Aorta (tissue), 5 donors: Measurements from ENCODE around the gene ATG101. TPM values are rescaled to one million over a fixed set of nuclear protein-coding genes. Genes with fewer than 3 reads are reported as not detected.

Experiments
- ATAC-seq: fragments of 200-7000 bp; cut with Tn5 transposase; one replicate; pipeline ENCODE4 v1.9.1; 2022; ENCODE audit warnings: moderate library complexity; ENCODE audit not compliant: low FRiP score
- DNase-seq, 2 donors: peaks; one replicate each; pipeline ENCODE4 v3.0.0-alpha.2; 2020
- H3K27ac ChIP-seq, 2 donors: one replicate each; pipeline ENCODE4 v1.5.1; 2013; ENCODE audit warnings: low read length in 2 of 2, mild to moderate bottlenecking in 2 of 2, moderate library complexity in 2 of 2, control low read depth in 1 of 2, inconsistent platforms in 1 of 2, low read depth in 1 of 2
- H3K27me3 ChIP-seq, 2 donors: one replicate each; pipeline ENCODE4 v1.6.1; 2013; ENCODE audit warnings: control low read depth in 1 of 2, low read length in 1 of 2, mild to moderate bottlenecking in 1 of 2, moderate library complexity in 1 of 2; ENCODE audit not compliant: insufficient read depth in 2 of 2, control insufficient read depth in 1 of 2
- H3K36me3 ChIP-seq, 2 donors: one replicate each; pipeline ENCODE4 v1.6.1; 2013; ENCODE audit warnings: control low read depth in 1 of 2, low read length in 1 of 2, mild to moderate bottlenecking in 1 of 2; ENCODE audit not compliant: insufficient read depth in 2 of 2, control insufficient read depth in 1 of 2
- H3K4me1 ChIP-seq, 2 donors: one replicate each; pipeline ENCODE4 v1.6.1; 2013; ENCODE audit warnings: low read length in 2 of 2, control low read depth in 1 of 2, mild to moderate bottlenecking in 1 of 2, moderate library complexity in 1 of 2; ENCODE audit not compliant: insufficient read depth in 2 of 2, control insufficient read depth in 1 of 2
- H3K4me3 ChIP-seq, 2 donors: one replicate each; pipeline ENCODE4 v1.5.1; 2013; ENCODE audit warnings: low read length in 2 of 2, control low read depth in 1 of 2, mild to moderate bottlenecking in 1 of 2
- H3K9me3 ChIP-seq: one replicate; pipeline ENCODE4 v1.6.1; 2013; ENCODE audit warnings: mild to moderate bottlenecking, low read length; ENCODE audit not compliant: control insufficient read depth
- WGBS, 2 donors: extraction: QIAGEN DNeasy Blood & Tissue Kit; methylation state at CpG; one replicate each; pipeline ENCODE4 v1.1.7; 2013; 5-methylcytosine and 5-hydroxymethylcytosine counted together
- intact Hi-C, 2 donors: fragments of 100-400 bp; cut with DNase I; formaldehyde crosslinking; loops; one replicate each; pipeline versions ENCODE4 v1.14.2 to v1.15.0; 2022
- polyA plus RNA-seq, 2 donors: library from polyadenylated mRNA; stranded (reverse); fragments of 200-250 nt; gene quantifications; one replicate each; pipeline ENCODE4 v1.2.3, GENCODE V29; 2013
- total RNA-seq, 2 donors: library from RNA; stranded (reverse); fragmentation: NEBNext Ultra II Directional; extraction: Animal tissue kit (Norgen Biotek cat#: 25700); gene quantifications; one replicate each; pipeline ENCODE4 v1.2.1, GENCODE V29; 2021
- donor health status: healthy with polysubstance abuse.
- donor health status: Bipolar disorder and iron deficiency.
- donor health status: DM: no; HTN: no; CAD: no.
- donor health status: DM: no; HTN: no; CAD: no.
- donor health status: DM: yes; HTN: yes; CAD: no.

ATG101 gene
- total and polyA plus RNA-seq, 4 donors = 28.2 to 44.0 (median 36.5) TPM

- Histone ChIP-seq H3K27me3 (peaks cover 0 to 2% of the 10 kb centered on the region in 2 donors), H3K4me3 (no peak overlapping the region), H3K27ac (no peak overlapping the region), H3K36me3 (no peaks in the 10 kb centered on the region), H3K9me3 (no peaks in the 10 kb centered on the region), H3K4me1 (no peaks in the 10 kb centered on the region)
- ATAC-seq (no peak), DNase-seq (peak; percentile 60 to 89)
- 18 to 20% methylated on average over 18 of the region's 18 CpGs for WGBS, 2 donors
- intact Hi-C loops = no loop called here
Observed at GRCh38 chr12:52121824-52122539, 52.2 kb downstream of the ATG101 start.

GRCh38 chr12:52122540-52122871, 52.7 kb downstream of the ATG101 start:
- H3K4me1 ChIP-seq = no peaks in the 10 kb centered on the region
- no peak overlapping the region for H3K27ac ChIP-seq
- no peak for DNase-seq
- H3K36me3 ChIP-seq = no peaks in the 10 kb centered on the region
- intact Hi-C loops = no loop called here
- 85 to 89% methylated on average over 4 of the region's 4 CpGs for WGBS, 2 donors
- no peak overlapping the region for H3K4me3 ChIP-seq
- no peaks in the 10 kb centered on the region for H3K9me3 ChIP-seq
- ATAC-seq = no peak
- peaks cover 0 to 2% of the 10 kb centered on the region in 2 donors for H3K27me3 ChIP-seq

GRCh38 chr12:52122904-52123303, 53.1 kb downstream of the ATG101 start:
- no peaks in the 10 kb centered on the region for H3K36me3 ChIP-seq
- ATAC-seq = no peak
- H3K4me1 ChIP-seq = no peaks in the 10 kb centered on the region
- H3K4me3 ChIP-seq = no peak overlapping the region
- 91% methylated on average over 7 of the region's 7 CpGs for WGBS, 2 donors
- peaks cover 0 to 2% of the 10 kb centered on the region in 2 donors for H3K27me3 ChIP-seq
- intact Hi-C loops = no loop called here
- H3K9me3 ChIP-seq = no peaks in the 10 kb centered on the region
- no peak overlapping the region for H3K27ac ChIP-seq
- DNase-seq = no peak

GRCh38 chr12:52123487-52124186, 53.9 kb downstream of the ATG101 start:
- no peaks in the 10 kb centered on the region for H3K36me3 ChIP-seq
- H3K27ac ChIP-seq = no peak overlapping the region
- no peak for ATAC-seq
- no peak for DNase-seq
- no peaks in the 10 kb centered on the region for H3K4me1 ChIP-seq
- H3K4me3 ChIP-seq = no peak overlapping the region
- 73 to 77% methylated on average over 8 of the region's 8 CpGs for WGBS, 2 donors
- H3K9me3 ChIP-seq = no peaks in the 10 kb centered on the region
- H3K27me3 ChIP-seq = peaks cover 0 to 2% of the 10 kb centered on the region in 2 donors
- intact Hi-C loops = no loop called here

GRCh38 chr12:52125476-52125900, 55.7 kb downstream of the ATG101 start:
- 81 to 88% methylated on average over 6 of the region's 6 CpGs for WGBS, 2 donors
- ATAC-seq (no peak), DNase-seq (peak in 1 of 2 donors; percentile 62)
- Histone ChIP-seq H3K9me3 (no peaks in the 10 kb centered on the region), H3K27me3 (no peaks in the 10 kb centered on the region), H3K27ac (no peak overlapping the region), H3K4me3 (no peak overlapping the region), H3K36me3 (no peaks in the 10 kb centered on the region), H3K4me1 (no peaks in the 10 kb centered on the region)
- intact Hi-C loops = no loop called here

- Histone ChIP-seq H3K9me3 (no peaks in the 10 kb centered on the region), H3K36me3 (no peaks in the 10 kb centered on the region), H3K27me3 (no peaks in the 10 kb centered on the region), H3K4me1 (no peaks in the 10 kb centered on the region), H3K4me3 (no peak overlapping the region), H3K27ac (no peak overlapping the region)
- intact Hi-C loops = no loop called here
- DNase-seq (peak in 1 of 2 donors; percentile 50), ATAC-seq (no peak)
- 89 to 90% methylated on average over 2 of the region's 2 CpGs for WGBS, 2 donors
Observed at GRCh38 chr12:52126050-52126604, 56.3 kb downstream of the ATG101 start.

Other genes starting within 250 kb of the ATG101 start
- 1 to 10 TPM; 1.0 to 2.1 TPM for gene FIGNL2, start 221.3 kb upstream of the ATG101 start, total RNA-seq
- gene FIGNL2, start 221.3 kb upstream of the ATG101 start, polyA plus RNA-seq = under 1 TPM in 1 of 2 donors, not detected in 1; 0.08 TPM
- under 1 TPM in 1 of 2 donors, not detected in 1; 0.54 TPM for gene ANKRD33, start 181.9 kb upstream of the ATG101 start, total RNA-seq
- gene ANKRD33, start 181.9 kb upstream of the ATG101 start, polyA plus RNA-seq = not detected
- gene ACVRL1, start 162.5 kb upstream of the ATG101 start, total RNA-seq = 10 to 100 TPM; 53.6 to 96.9 TPM
- 10 to 100 TPM in 1 of 2 donors, 1 to 10 TPM in 1; 3.4 to 13.5 TPM for gene ACVRL1, start 162.5 kb upstream of the ATG101 start, polyA plus RNA-seq
- 10 to 100 TPM; 24.0 to 24.5 TPM for gene ACVR1B, start 118.3 kb upstream of the ATG101 start, total RNA-seq
- gene ACVR1B, start 118.3 kb upstream of the ATG101 start, polyA plus RNA-seq = 1 to 10 TPM; 2.3 to 6.9 TPM
- 100 to 1,000 TPM in 1 of 2 donors, 10 to 100 TPM in 1; 64.2 to 129 TPM for gene TAMALIN, start 63.0 kb upstream of the ATG101 start, total RNA-seq
- 10 to 100 TPM in 1 of 2 donors, 1 to 10 TPM in 1; 7.1 to 13.8 TPM for gene TAMALIN, start 63.0 kb upstream of the ATG101 start, polyA plus RNA-seq
- 100 to 1,000 TPM; 175 to 677 TPM for gene NR4A1, start 18.5 kb upstream of the ATG101 start, total RNA-seq
- gene NR4A1, start 18.5 kb upstream of the ATG101 start, polyA plus RNA-seq = 100 to 1,000 TPM in 1 of 2 donors, 10 to 100 TPM in 1; 48.2 to 392 TPM
- gene SMIM41, start 9.7 kb downstream of the ATG101 start, total RNA-seq = under 1 TPM in 1 of 2 donors, not detected in 1; 0.84 TPM
- not detected for gene SMIM41, start 9.7 kb downstream of the ATG101 start, polyA plus RNA-seq
- under 1 TPM; 0.12 to 0.71 TPM for gene KRT80, start 122.0 kb downstream of the ATG101 start, total RNA-seq
- under 1 TPM in 1 of 2 donors, not detected in 1; 0.20 TPM for gene KRT80, start 122.0 kb downstream of the ATG101 start, polyA plus RNA-seq
- gene KRT7, start 163.3 kb downstream of the ATG101 start, total RNA-seq = 10 to 100 TPM in 1 of 2 donors, 1 to 10 TPM in 1; 8.7 to 17.3 TPM
- gene KRT7, start 163.3 kb downstream of the ATG101 start, polyA plus RNA-seq = 100 to 1,000 TPM in 1 of 2 donors, 10 to 100 TPM in 1; 82.6 to 110 TPM
- under 1 TPM; 0.39 to 0.45 TPM for gene KRT86, start 204.7 kb downstream of the ATG101 start, total RNA-seq
- 1 to 10 TPM; 2.1 to 3.2 TPM for gene KRT86, start 204.7 kb downstream of the ATG101 start, polyA plus RNA-seq
- gene KRT81, start 221.6 kb downstream of the ATG101 start, total RNA-seq = under 1 TPM in 1 of 2 donors, not detected in 1; 0.45 TPM
- 1 to 10 TPM in 1 of 2 donors, not detected in 1; 2.9 TPM for gene KRT81, start 221.6 kb downstream of the ATG101 start, polyA plus RNA-seq